Astrocyte (in vitro differentiated cells and primary cell): ENCODE results near the gene HDAC10. TPM values are rescaled to one million over a fixed set of nuclear protein-coding genes. Genes with fewer than 3 reads are reported as not detected.

ENCODE experiments used
- DNase-seq: peaks from one replicate; pipeline ENCODE4 v3.0.0-alpha.2; 2010; ENCODE audit warnings: low read depth
- FAIRE-seq: peaks from 2 replicates; lab custom pipeline; 2011; peaks lifted over from hg19 to GRCh38; lab: Jason Lieb, UNC
- H2AFZ ChIP-seq: 2 replicates; pipeline ENCODE4 v1.6.0; 2012; ENCODE audit warnings: low read depth, low read length, inconsistent platforms
- H3K27ac ChIP-seq: 2 replicates; pipeline ENCODE4 v1.5.1; 2011; ENCODE audit warnings: low read depth, low read length, inconsistent platforms
- H3K27me3 ChIP-seq: 2 replicates; pipeline ENCODE4 v1.6.0; 2011; ENCODE audit warnings: low read length, inconsistent platforms; ENCODE audit not compliant: insufficient read depth
- H3K36me3 ChIP-seq: 2 replicates; pipeline ENCODE4 v1.5.1; 2011; ENCODE audit warnings: low read length, inconsistent platforms; ENCODE audit not compliant: insufficient read depth
- H3K4me1 ChIP-seq: 2 replicates; pipeline ENCODE4 v1.5.1; 2011; ENCODE audit warnings: low read length, inconsistent platforms; ENCODE audit not compliant: insufficient read depth
- H3K4me2 ChIP-seq: 2 replicates; pipeline ENCODE4 v1.6.0; 2012; ENCODE audit warnings: low read length, inconsistent platforms
- H3K4me3 ChIP-seq: 2 replicates; pipeline ENCODE4 v1.5.1; 2011; ENCODE audit warnings: low read depth, mild to moderate bottlenecking, low read length, inconsistent platforms; ENCODE audit not compliant: insufficient read depth
- H3K79me2 ChIP-seq: 2 replicates; pipeline ENCODE4 v1.6.0; 2012; ENCODE audit warnings: mild to moderate bottlenecking, low read length, inconsistent platforms; ENCODE audit not compliant: insufficient read depth
- H3K9ac ChIP-seq: 2 replicates; pipeline ENCODE4 v1.6.0; 2012; ENCODE audit warnings: mild to moderate bottlenecking, low read length, inconsistent platforms
- H3K9me3 ChIP-seq: 2 replicates; pipeline ENCODE4 v1.5.1; 2012; ENCODE audit warnings: low read depth, mild to moderate bottlenecking, low read length, inconsistent platforms; ENCODE audit not compliant: insufficient read depth
- H4K20me1 ChIP-seq: 2 replicates; pipeline ENCODE4 v1.6.0; 2012; ENCODE audit warnings: low read length, inconsistent platforms; ENCODE audit not compliant: insufficient read depth
- H3K27ac Mint-ChIP-seq: one replicate; pipeline ENCODE4 v1.8.0; 2021; ENCODE audit warnings: mild to moderate bottlenecking, mixed read lengths; ENCODE audit not compliant: unreplicated experiment
- H3K27me3 Mint-ChIP-seq: one replicate; pipeline ENCODE4 v1.8.0; 2021; ENCODE audit warnings: low read depth, mixed read lengths; ENCODE audit not compliant: unreplicated experiment
- H3K36me3 Mint-ChIP-seq: one replicate; pipeline ENCODE4 v1.8.0; 2021; ENCODE audit warnings: low read depth, mixed read lengths; ENCODE audit not compliant: unreplicated experiment
- H3K4me1 Mint-ChIP-seq: one replicate; pipeline ENCODE4 v1.8.0; 2021; ENCODE audit warnings: low read depth, mixed read lengths; ENCODE audit not compliant: unreplicated experiment
- H3K4me3 Mint-ChIP-seq: one replicate; pipeline ENCODE4 v1.8.0; 2021; ENCODE audit warnings: mild to moderate bottlenecking, moderate library complexity, mixed read lengths; ENCODE audit not compliant: unreplicated experiment
- H3K9me3 Mint-ChIP-seq: one replicate; pipeline ENCODE4 v1.8.0; 2021; ENCODE audit warnings: mild to moderate bottlenecking, mixed read lengths; ENCODE audit not compliant: unreplicated experiment
- EZH2 ChIP-seq: IDR thresholded peaks from 2 replicates; pipeline ENCODE4 v1.6.1; 2012; ENCODE audit warnings: mild to moderate bottlenecking, low read length, inconsistent platforms; ENCODE audit not compliant: insufficient read depth
- total RNA-seq: library from RNA; stranded (reverse); gene quantifications from 2 replicates; pipeline ENCODE4 v1.2.1, GENCODE V29; 2021
- TF ChIP-seq, protein P1 (sequence below): IDR thresholded peaks from 2 replicates; pipeline ENCODE4 v1.5.1; 2011; ENCODE audit warnings: low read depth, mild to moderate bottlenecking, inconsistent platforms, low read length, moderate library complexity; ENCODE audit not compliant: insufficient read depth

The HDAC10 gene
- total RNA-seq, 1 donor from 2014 or later = 46.5 TPM

GRCh38 chr22:50269573-50269969, 18.5 kb upstream of the HDAC10 start:
- Mint-ChIP-seq H3K36me3 (peaks cover 8% of the 10 kb centered on the region), H3K4me1 (peaks cover 8% of the 10 kb centered on the region), H3K27ac (no peak overlapping the region), H3K27me3 (peaks cover 3% of the 10 kb centered on the region), H3K9me3 (no peaks in the 10 kb centered on the region), H3K4me3 (peak overlapping the region; percentile 76)
- Histone ChIP-seq H3K79me2 (no peaks in the 10 kb centered on the region), H3K4me1 (peaks cover 19% of the 10 kb centered on the region), H3K4me3 (peak overlapping the region; percentile 57), H3K27ac (no peak overlapping the region), H4K20me1 (peaks cover 30% of the 10 kb centered on the region), H3K9me3 (no peaks in the 10 kb centered on the region), H3K36me3 (no peaks in the 10 kb centered on the region), H3K27me3 (no peaks in the 10 kb centered on the region), H3K9ac (peak overlapping the region; percentile 65), H2AFZ (no peak overlapping the region), H3K4me2 (peak overlapping the region; percentile 89)
- DNase-seq (no peak), FAIRE-seq (no peak)
- TF ChIP-seq EZH2 = no peak
- TF ChIP-seq, protein P1, sequence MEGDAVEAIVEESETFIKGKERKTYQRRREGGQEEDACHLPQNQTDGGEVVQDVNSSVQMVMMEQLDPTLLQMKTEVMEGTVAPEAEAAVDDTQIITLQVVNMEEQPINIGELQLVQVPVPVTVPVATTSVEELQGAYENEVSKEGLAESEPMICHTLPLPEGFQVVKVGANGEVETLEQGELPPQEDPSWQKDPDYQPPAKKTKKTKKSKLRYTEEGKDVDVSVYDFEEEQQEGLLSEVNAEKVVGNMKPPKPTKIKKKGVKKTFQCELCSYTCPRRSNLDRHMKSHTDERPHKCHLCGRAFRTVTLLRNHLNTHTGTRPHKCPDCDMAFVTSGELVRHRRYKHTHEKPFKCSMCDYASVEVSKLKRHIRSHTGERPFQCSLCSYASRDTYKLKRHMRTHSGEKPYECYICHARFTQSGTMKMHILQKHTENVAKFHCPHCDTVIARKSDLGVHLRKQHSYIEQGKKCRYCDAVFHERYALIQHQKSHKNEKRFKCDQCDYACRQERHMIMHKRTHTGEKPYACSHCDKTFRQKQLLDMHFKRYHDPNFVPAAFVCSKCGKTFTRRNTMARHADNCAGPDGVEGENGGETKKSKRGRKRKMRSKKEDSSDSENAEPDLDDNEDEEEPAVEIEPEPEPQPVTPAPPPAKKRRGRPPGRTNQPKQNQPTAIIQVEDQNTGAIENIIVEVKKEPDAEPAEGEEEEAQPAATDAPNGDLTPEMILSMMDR = no peak

GRCh38 chr22:50268655-50269113, 17.6 kb upstream of the HDAC10 start:
- Mint-ChIP-seq H3K4me3 (peak overlapping the region; percentile 14), H3K4me1 (peaks cover 2% of the 10 kb centered on the region), H3K27me3 (peaks cover 3% of the 10 kb centered on the region), H3K36me3 (peaks cover 8% of the 10 kb centered on the region), H3K9me3 (no peaks in the 10 kb centered on the region), H3K27ac (no peak overlapping the region)
- peaks cover 19% of the 10 kb centered on the region for H3K4me1 ChIP-seq
- no peak overlapping the region for H2AFZ ChIP-seq
- TF ChIP-seq EZH2 = no peak
- no peak overlapping the region for H3K9ac ChIP-seq
- H3K79me2 ChIP-seq = no peaks in the 10 kb centered on the region
- DNase-seq (no peak), FAIRE-seq (no peak)
- no peak overlapping the region for H3K27ac ChIP-seq
- H3K27me3 ChIP-seq = no peaks in the 10 kb centered on the region
- H4K20me1 ChIP-seq = peaks cover 24% of the 10 kb centered on the region
- no peaks in the 10 kb centered on the region for H3K9me3 ChIP-seq
- H3K4me2 ChIP-seq = peak overlapping the region; percentile 89
- H3K4me3 ChIP-seq = no peak overlapping the region
- H3K36me3 ChIP-seq = no peaks in the 10 kb centered on the region

DNA sequence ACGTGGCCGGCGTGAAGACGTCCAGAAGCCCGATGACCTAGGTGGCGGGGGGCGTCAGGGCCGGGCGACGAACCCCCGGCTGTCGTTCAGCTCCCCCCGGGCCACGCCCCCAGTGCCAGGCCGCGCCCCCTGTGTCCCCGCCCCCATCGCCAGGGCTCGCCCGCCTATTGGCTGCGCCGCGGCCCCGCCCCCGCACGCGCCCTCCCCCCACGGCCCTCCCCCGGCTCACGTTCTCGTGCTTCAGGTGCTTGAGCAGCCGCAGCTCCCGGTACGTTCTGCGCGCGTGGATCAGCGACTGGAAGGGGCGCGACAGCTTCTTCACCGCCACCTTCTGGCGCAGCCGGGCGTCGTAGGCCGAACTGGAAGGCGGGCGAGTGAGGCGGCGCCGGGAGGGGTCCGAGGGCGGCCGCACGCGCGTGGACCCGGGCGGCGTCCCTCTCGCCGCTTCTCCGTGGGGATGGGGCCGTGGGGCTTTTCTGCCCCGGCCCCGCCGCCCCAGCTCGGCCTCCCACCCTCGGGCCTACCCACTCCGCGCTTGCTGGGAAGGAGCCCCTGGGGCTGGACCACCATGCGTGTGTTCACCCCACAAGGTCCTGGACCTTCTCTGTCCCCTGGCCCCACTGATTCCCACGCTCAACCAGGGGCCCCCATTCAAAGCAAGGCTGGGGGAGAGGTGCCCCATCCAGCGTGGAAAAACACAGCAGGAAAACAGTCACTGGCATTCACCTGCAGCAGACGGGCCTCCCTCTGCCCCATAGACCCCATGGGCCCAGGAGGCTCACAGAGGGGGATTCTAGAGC, 16.7 kb upstream of the HDAC10 start:
- no peak overlapping the region for H3K27ac Mint-ChIP-seq
- FAIRE-seq (no peak), DNase-seq (no peak)
- peaks cover 3% of the 10 kb centered on the region for H3K27me3 Mint-ChIP-seq
- no peaks in the 10 kb centered on the region for H3K9me3 Mint-ChIP-seq
- Histone ChIP-seq H3K4me1 (peaks cover 21% of the 10 kb centered on the region), H3K27me3 (no peaks in the 10 kb centered on the region), H3K9me3 (no peaks in the 10 kb centered on the region), H3K79me2 (no peaks in the 10 kb centered on the region), H3K4me3 (peak overlapping the region; percentile 10), H2AFZ (no peak overlapping the region), H3K36me3 (no peaks in the 10 kb centered on the region), H3K4me2 (peak overlapping the region; percentile 77), H4K20me1 (peaks cover 22% of the 10 kb centered on the region), H3K27ac (no peak overlapping the region), H3K9ac (no peak overlapping the region)
- no peak overlapping the region for H3K4me3 Mint-ChIP-seq
- peaks cover under 1% of the 10 kb centered on the region for H3K4me1 Mint-ChIP-seq
- TF ChIP-seq, protein P1 = no peak
- no peak for TF ChIP-seq EZH2
- H3K36me3 Mint-ChIP-seq = peaks cover 8% of the 10 kb centered on the region
